Activated naive CD8-positive, alpha-beta T cell (primary cell): ENCODE measurements around the gene VEPH1.

Source experiments
- H3K27ac Mint-ChIP-seq: one replicate; pipeline ENCODE4 v1.8.0; 2021; ENCODE audit warnings: mixed read lengths
- H3K27me3 Mint-ChIP-seq: one replicate; pipeline ENCODE4 v1.8.0; 2021; ENCODE audit warnings: mixed read lengths
- H3K36me3 Mint-ChIP-seq: one replicate; pipeline ENCODE4 v1.8.0; 2021; ENCODE audit warnings: mixed read lengths
- H3K4me1 Mint-ChIP-seq: one replicate; pipeline ENCODE4 v1.8.0; 2021; ENCODE audit warnings: low read depth, mixed read lengths
- H3K4me3 Mint-ChIP-seq: one replicate; pipeline ENCODE4 v1.8.0; 2021; ENCODE audit warnings: mild to moderate bottlenecking, mixed read lengths
- H3K9me3 Mint-ChIP-seq: one replicate; pipeline ENCODE4 v1.8.0; 2021; ENCODE audit warnings: low read depth, mixed read lengths

Gene VEPH1

GRCh38 chr3:157294491-157294890, 208.7 kb downstream of the VEPH1 start:
- H3K27me3 Mint-ChIP-seq = no peaks in the 10 kb centered on the region
- H3K4me1 Mint-ChIP-seq = no peaks in the 10 kb centered on the region
- H3K4me3 Mint-ChIP-seq = no peak overlapping the region
- no peaks in the 10 kb centered on the region for H3K9me3 Mint-ChIP-seq
- H3K36me3 Mint-ChIP-seq = peaks cover 2% of the 10 kb centered on the region
- no peak overlapping the region for H3K27ac Mint-ChIP-seq

DNA sequence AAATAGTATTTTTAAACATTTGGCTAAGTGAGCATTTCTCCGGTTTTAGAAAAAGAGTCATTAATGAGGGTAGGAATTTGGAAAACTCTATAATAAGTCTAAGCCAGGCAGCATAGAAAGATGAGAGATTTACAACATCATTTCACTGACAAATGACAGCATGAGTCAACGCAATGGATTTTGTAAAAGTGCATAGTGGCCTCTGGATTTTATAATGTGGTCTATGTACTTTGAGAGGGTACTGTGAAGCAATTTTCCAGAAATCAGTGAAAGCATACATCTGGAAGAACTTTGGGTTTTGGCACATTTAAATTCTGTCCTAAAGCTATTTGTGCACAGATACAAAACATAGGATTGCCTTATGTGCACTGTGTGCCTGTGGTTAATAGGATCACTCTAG, 212.4 kb downstream of the VEPH1 start:
- H3K27me3 Mint-ChIP-seq = no peaks in the 10 kb centered on the region
- H3K4me3 Mint-ChIP-seq = no peak overlapping the region
- no peaks in the 10 kb centered on the region for H3K4me1 Mint-ChIP-seq
- H3K36me3 Mint-ChIP-seq = peaks cover 14% of the 10 kb centered on the region
- no peaks in the 10 kb centered on the region for H3K9me3 Mint-ChIP-seq
- no peak overlapping the region for H3K27ac Mint-ChIP-seq

GRCh38 chr3:157285966-157286365, 217.2 kb downstream of the VEPH1 start:
- Mint-ChIP-seq H3K4me1 (no peaks in the 10 kb centered on the region), H3K27me3 (no peaks in the 10 kb centered on the region), H3K27ac (no peak overlapping the region), H3K36me3 (peaks cover 15% of the 10 kb centered on the region), H3K4me3 (no peak overlapping the region), H3K9me3 (no peaks in the 10 kb centered on the region)

DNA sequence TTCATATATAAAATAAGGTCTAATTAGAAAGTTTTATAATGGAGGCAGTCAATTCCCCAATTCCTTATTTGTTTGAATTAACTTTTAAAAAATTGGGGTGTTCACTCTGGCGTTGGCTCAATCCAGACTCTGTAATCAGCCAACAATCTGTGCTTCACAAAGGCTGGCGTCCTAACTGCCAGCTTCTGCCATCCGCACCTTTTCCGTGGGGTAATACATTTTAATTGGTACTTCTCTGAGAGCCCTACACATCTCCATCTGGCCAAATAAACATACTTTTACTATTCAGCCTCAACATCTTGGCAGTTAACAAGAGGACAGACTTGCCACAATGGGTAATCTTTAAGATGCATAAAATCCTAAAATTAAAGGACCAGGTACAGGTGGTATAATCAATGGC, 218.1 kb downstream of the VEPH1 start:
- no peaks in the 10 kb centered on the region for H3K4me1 Mint-ChIP-seq
- no peaks in the 10 kb centered on the region for H3K27me3 Mint-ChIP-seq
- H3K4me3 Mint-ChIP-seq = no peak overlapping the region
- H3K27ac Mint-ChIP-seq = no peak overlapping the region
- peaks cover 15% of the 10 kb centered on the region for H3K36me3 Mint-ChIP-seq
- no peaks in the 10 kb centered on the region for H3K9me3 Mint-ChIP-seq

DNA sequence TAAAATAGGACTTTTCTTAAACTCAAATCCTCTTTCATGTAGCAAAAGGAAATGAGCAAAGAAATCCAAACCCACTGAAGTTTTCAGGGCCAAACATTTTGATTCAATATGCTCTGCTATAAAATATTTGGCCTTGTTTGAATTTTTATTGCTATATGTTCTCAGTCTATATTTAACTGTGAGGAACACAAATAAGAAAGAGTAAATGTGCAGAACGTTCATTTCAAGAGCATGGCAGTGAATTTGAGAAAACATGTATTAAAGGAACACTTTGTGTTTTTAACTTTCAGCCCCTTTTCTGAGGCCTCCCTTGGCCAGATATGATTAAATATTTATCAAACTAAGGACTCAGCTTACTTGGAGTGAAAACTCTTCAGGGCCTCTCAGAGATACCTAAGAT, 218.5 kb downstream of the VEPH1 start:
- Mint-ChIP-seq H3K4me3 (no peak overlapping the region), H3K4me1 (no peaks in the 10 kb centered on the region), H3K36me3 (peaks cover 15% of the 10 kb centered on the region), H3K9me3 (no peaks in the 10 kb centered on the region), H3K27ac (no peak overlapping the region), H3K27me3 (no peaks in the 10 kb centered on the region)

DNA sequence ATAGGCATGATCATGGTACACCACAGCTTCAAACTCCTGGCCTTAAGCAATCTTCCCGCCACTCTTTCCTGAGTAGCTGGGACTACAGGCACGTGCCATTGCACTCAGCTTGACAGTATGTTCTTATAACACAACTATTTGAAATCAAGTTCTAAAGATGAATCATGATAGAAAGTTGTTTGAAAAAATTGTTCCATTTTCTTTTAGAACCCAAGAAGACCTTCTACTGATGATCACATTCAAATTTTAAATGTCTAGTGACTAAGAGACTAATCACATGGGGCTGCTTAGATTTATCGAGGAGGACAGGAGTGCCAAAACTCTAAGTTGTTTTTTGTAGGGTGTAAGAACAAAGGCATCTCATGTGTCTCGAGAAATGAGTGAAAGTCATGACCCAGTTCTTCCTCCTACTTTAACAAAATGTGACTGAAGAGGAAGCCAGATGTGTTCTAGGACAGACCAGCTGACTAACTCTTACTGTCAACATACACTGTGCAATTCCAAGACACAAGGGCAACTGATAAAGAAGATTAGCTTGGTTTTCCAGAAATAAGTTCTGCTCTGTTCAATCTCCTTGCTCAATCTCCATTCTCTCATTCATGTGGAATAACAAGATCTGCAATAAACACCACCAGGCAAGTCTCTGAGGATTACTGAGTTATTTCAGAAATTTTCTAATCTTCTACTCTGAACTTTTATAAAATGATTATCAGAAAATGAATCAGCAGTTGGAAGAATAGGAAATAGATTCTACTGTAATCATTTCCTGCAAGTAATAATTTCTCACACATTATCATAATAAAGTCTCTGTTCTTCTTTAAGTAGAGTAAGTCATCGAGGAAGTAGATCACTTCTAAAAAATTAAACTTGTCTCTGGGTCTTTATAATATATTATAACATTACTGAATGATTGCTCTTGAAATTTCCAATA, 220.7 kb downstream of the VEPH1 start:
- H3K4me3 Mint-ChIP-seq = no peak overlapping the region
- H3K4me1 Mint-ChIP-seq = no peaks in the 10 kb centered on the region
- no peaks in the 10 kb centered on the region for H3K27me3 Mint-ChIP-seq
- H3K9me3 Mint-ChIP-seq = no peaks in the 10 kb centered on the region
- H3K27ac Mint-ChIP-seq = no peak overlapping the region
- peaks cover 9% of the 10 kb centered on the region for H3K36me3 Mint-ChIP-seq

DNA sequence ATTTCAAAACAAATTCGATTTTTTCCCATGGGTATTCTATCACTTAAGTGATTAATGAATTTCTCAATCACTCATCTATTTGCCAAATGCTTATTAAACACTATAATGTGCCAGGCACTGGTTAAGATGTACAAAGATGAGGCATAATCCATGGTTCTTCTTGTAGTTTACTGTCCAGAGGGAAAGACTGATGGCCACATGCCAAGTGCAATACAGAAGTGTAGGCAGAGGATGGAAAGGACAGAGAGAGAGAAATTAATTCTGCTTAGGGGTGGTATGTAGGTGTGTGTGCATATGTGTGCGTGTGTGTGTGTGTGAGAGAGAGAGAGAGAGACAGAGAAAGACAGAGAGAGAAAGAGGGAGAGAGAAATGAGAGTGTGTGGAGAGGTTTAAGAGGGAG, 222.4 kb downstream of the VEPH1 start:
- no peaks in the 10 kb centered on the region for H3K4me1 Mint-ChIP-seq
- no peak overlapping the region for H3K4me3 Mint-ChIP-seq
- no peak overlapping the region for H3K27ac Mint-ChIP-seq
- H3K9me3 Mint-ChIP-seq = no peaks in the 10 kb centered on the region
- peaks cover 3% of the 10 kb centered on the region for H3K36me3 Mint-ChIP-seq
- no peaks in the 10 kb centered on the region for H3K27me3 Mint-ChIP-seq

DNA sequence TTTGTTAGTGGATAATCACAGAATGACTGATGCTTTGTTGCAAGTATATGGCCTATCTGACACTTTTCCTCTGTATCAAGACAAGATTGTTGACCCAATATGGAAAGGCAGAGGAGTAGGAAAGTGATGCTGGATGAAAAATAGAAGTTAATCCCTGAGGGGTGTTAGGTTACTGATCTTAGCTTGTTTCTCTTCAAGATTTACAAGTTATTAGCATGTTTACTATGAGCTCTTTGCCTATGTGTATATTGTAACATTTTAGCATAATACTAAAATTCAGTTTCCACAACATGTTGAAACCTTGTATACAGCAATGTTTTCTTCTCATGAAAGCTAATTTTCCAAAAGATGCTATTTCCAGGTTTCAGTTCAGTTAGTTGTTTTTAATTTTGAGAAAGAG, 222.9 kb downstream of the VEPH1 start:
- no peak overlapping the region for H3K27ac Mint-ChIP-seq
- no peaks in the 10 kb centered on the region for H3K27me3 Mint-ChIP-seq
- no peaks in the 10 kb centered on the region for H3K4me1 Mint-ChIP-seq
- H3K4me3 Mint-ChIP-seq = no peak overlapping the region
- H3K36me3 Mint-ChIP-seq = no peaks in the 10 kb centered on the region
- H3K9me3 Mint-ChIP-seq = no peaks in the 10 kb centered on the region

DNA sequence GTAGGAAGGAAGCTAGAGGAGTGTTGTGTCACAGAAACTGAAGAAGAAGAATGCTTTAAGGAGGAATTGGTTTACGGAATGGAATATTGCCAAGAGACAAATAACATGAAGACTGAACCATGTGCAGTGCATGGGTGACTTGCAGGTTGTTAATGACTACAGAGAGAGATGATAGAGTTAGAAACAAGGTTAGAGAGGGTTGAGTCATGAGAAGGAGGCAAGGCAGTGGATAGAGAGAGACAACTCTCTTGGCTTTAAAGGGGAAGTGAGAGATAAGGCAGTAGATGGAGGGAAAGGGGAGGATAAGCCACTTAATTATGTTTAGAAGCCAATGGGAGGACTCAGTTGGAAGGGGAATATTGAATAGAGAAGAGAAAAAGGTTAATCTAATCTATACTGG, 224.0 kb downstream of the VEPH1 start:
- Mint-ChIP-seq H3K9me3 (no peaks in the 10 kb centered on the region), H3K4me1 (no peaks in the 10 kb centered on the region), H3K36me3 (no peaks in the 10 kb centered on the region), H3K27me3 (no peaks in the 10 kb centered on the region), H3K4me3 (no peak overlapping the region), H3K27ac (no peak overlapping the region)

- H3K9me3 Mint-ChIP-seq = no peaks in the 10 kb centered on the region
- no peak overlapping the region for H3K27ac Mint-ChIP-seq
- H3K4me1 Mint-ChIP-seq = no peaks in the 10 kb centered on the region
- H3K36me3 Mint-ChIP-seq = peaks cover 2% of the 10 kb centered on the region
- no peaks in the 10 kb centered on the region for H3K27me3 Mint-ChIP-seq
- H3K4me3 Mint-ChIP-seq = no peak overlapping the region
Observed at GRCh38 chr3:157276801-157277200, 226.4 kb downstream of the VEPH1 start.

GRCh38 chr3:157275832-157276231, 227.4 kb downstream of the VEPH1 start:
- peaks cover 2% of the 10 kb centered on the region for H3K36me3 Mint-ChIP-seq
- H3K27ac Mint-ChIP-seq = no peak overlapping the region
- no peaks in the 10 kb centered on the region for H3K4me1 Mint-ChIP-seq
- no peaks in the 10 kb centered on the region for H3K9me3 Mint-ChIP-seq
- H3K27me3 Mint-ChIP-seq = no peaks in the 10 kb centered on the region
- no peak overlapping the region for H3K4me3 Mint-ChIP-seq

- Mint-ChIP-seq H3K27ac (no peak overlapping the region), H3K9me3 (no peaks in the 10 kb centered on the region)
Observed at GRCh38 chr3:157274644-157275137, 228.5 kb downstream of the VEPH1 start.

GRCh38 chr3:157271283-157271882, 231.8 kb downstream of the VEPH1 start:
- Mint-ChIP-seq H3K27ac (no peak overlapping the region), H3K4me1 (no peaks in the 10 kb centered on the region), H3K27me3 (no peaks in the 10 kb centered on the region), H3K9me3 (no peaks in the 10 kb centered on the region), H3K36me3 (peaks cover 6% of the 10 kb centered on the region), H3K4me3 (no peak overlapping the region)

More at GRCh38 chr3:157274644-157275137, 228.5 kb downstream of the VEPH1 start:
- H3K27me3 Mint-ChIP-seq = no peaks in the 10 kb centered on the region
- H3K4me3 Mint-ChIP-seq = no peak overlapping the region
- H3K4me1 Mint-ChIP-seq = no peaks in the 10 kb centered on the region
- H3K36me3 Mint-ChIP-seq = peaks cover 2% of the 10 kb centered on the region

DNA sequence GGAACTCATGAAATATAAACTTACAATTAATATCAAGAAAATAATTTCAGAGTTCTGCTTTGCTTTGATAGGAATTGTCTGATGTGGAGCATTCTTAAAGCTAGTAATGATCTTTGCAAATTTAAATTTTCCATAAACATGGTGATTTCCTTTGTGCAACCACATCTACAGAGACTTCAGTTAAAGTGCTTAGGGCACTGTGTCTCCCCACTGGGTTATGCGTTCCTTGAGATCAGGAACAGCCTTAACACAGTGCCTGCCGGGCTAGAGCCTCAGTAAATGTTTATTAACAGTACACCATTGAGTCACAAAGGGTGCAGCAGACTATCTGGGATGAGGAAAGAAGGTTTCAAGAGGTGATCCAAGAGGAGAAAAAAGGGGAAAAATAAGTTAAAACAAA, 235.2 kb downstream of the VEPH1 start:
- no peaks in the 10 kb centered on the region for H3K9me3 Mint-ChIP-seq
- H3K4me3 Mint-ChIP-seq = no peak overlapping the region

DNA sequence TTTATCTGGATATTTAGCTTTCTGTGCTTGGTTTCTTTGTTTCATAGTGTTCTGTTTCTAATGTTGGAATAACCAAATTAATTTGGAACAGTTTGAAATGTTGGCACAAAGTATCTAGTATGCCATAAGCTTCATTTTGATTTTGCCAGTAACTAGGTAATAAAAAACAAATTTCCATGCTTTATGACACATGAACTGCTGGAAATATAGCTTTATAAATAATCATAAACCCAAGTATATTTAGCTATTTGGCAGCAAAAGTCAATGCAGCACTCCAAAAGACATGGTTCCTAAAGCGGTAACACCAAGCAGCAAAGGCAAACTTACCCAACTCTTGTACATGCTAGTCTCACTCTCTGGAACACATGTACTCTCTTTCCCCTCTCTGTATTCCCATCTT, 237.3 kb downstream of the VEPH1 start:
- no peak overlapping the region for H3K27ac Mint-ChIP-seq
- no peak overlapping the region for H3K4me3 Mint-ChIP-seq
- H3K4me1 Mint-ChIP-seq = no peaks in the 10 kb centered on the region
- no peaks in the 10 kb centered on the region for H3K27me3 Mint-ChIP-seq
- H3K36me3 Mint-ChIP-seq = peaks cover 8% of the 10 kb centered on the region
- no peaks in the 10 kb centered on the region for H3K9me3 Mint-ChIP-seq

More for the DNA sequence above, 235.2 kb downstream of the VEPH1 start:
- Mint-ChIP-seq H3K4me1 (no peaks in the 10 kb centered on the region), H3K27me3 (no peaks in the 10 kb centered on the region), H3K36me3 (peaks cover 7% of the 10 kb centered on the region), H3K27ac (no peak overlapping the region)
